GM23248 (cell line): ENCODE data around the gene PTPRH.

Experiments
- EZH2 ChIP-seq: fragments of 200-600 bp; sonication (generic); IDR thresholded peaks from 2 replicates; pipeline ENCODE4 v1.6.1; 2018; ENCODE audit warnings: antibody characterized with exemption, mild to moderate bottlenecking; ENCODE audit not compliant: insufficient read depth, poor library complexity, severe bottlenecking
- EZH2phosphoT487 ChIP-seq: fragments of 200-600 bp; sonication (generic); IDR thresholded peaks from 2 replicates; pipeline ENCODE4 v1.6.1; 2018; ENCODE audit warnings: antibody characterized with exemption, moderate library complexity, mild to moderate bottlenecking, low read depth; ENCODE audit not compliant: insufficient read depth

- TF ChIP-seq EZH2phosphoT487 (no peak), EZH2 (no peak)
These were observed 29.5 kb downstream of the PTPRH start, which contains the start of gene SYT5 for GRCh38 chr19:55179606-55180484.
